ENCODE results near the gene TLR9. TPM values are rescaled to one million over a fixed set of nuclear protein-coding genes. Genes with fewer than 3 reads are reported as not detected.

Gene TLR9
- total RNA-seq, 1 experiment from 2014 or later = not detected

DNA sequence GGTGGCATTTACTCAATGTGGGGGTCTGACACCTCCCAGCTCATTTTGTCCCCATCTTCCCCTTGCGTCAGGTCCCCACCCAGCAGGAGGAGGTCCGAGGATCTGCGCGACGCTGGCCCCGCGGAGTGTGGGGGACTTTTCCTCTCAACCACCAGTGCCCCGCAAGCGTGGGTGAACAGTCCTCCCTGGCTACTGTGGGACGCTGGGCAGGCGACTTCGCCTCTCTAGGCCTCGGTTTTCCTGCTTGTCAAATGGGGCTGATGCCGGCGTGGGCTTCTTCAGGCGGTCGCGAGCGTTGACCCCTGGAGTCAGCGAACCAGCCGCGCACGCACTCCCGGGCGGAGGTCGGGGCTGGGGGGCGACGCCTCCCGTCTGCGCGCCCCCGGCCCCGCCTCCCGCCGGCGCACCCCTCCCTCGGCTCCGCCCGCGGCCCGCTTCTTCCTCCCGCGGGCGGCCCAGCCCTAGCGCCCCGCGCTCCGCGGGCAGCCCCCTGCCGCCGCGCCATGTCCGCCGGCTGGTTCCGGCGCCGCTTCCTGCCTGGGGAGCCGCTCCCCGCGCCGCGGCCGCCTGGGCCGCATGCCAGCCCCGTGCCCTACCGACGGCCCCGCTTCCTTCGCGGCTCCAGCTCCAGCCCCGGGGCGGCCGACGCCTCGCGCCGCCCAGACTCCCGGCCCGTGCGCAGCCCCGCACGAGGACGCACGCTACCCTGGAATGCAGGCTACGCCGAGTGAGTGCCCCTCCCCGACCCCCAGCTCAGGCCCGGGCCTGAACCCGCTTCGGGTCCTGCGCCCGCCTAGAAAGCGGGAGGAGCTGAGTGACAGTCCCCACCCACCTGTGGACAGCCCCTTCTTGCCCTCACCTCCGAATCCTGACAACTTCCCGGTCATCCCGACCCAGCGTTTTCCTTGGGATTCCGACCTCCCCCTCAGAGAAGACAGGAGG is 20.1 kb upstream of the TLR9 start, which contains the start of gene PPM1M:
Gene PPM1M, plus strand, starts transcription at position 438 of the 942 bp plus-strand sequence. Its CDS starts 66 bp downstream, at position 504.
- Histone ChIP-seq H3K4me3 (ENCODE audit: low read depth in 2 of 2, low read length in 2 of 2) (peak within 1 kb of the TSS; percentile 52 to 65), H3K27ac (ENCODE audit: low read length) (peak within 1 kb of the TSS; percentile 65), H3K27me3 (ENCODE audit: control insufficient read depth, insufficient read depth, low read length) (no peaks in the 10 kb centered on the region), H3K4me1 (ENCODE audit: control insufficient read depth, insufficient read depth, low read length) (peaks cover 3% of the 10 kb centered on the region), H3K9me3 (ENCODE audit: control insufficient read depth, insufficient read depth, low read depth, low read length) (no peaks in the 10 kb centered on the region), H3K36me3 (ENCODE audit: control insufficient read depth, insufficient read depth, low read length) (no peaks in the 10 kb centered on the region)
- in situ Hi-C loops (cut with HindIII; ENCODE audit: low pct_unique_long_range_greater_than_20kb, low sequenced_read_pairs) (no loop called here), intact Hi-C loops (cut with micrococcal nuclease; ENCODE audit: unreplicated experiment) (no loop called here)
- ChIA-PET POLR2A (no interaction called here), CTCF (no interaction called here)
- ATAC-seq (peak; percentile 83), DNase-seq (ENCODE audit: low read depth, low spot score) (no peak)
- TF ChIP-seq SIN3A (IDR thresholded peaks at IDR 0.05; ENCODE audit: borderline replicate concordance, insufficient read depth, low read depth, low read length) = peak; percentile 36; the same call in 1 of the 2 replicates
- TF ChIP-seq, protein P1, sequence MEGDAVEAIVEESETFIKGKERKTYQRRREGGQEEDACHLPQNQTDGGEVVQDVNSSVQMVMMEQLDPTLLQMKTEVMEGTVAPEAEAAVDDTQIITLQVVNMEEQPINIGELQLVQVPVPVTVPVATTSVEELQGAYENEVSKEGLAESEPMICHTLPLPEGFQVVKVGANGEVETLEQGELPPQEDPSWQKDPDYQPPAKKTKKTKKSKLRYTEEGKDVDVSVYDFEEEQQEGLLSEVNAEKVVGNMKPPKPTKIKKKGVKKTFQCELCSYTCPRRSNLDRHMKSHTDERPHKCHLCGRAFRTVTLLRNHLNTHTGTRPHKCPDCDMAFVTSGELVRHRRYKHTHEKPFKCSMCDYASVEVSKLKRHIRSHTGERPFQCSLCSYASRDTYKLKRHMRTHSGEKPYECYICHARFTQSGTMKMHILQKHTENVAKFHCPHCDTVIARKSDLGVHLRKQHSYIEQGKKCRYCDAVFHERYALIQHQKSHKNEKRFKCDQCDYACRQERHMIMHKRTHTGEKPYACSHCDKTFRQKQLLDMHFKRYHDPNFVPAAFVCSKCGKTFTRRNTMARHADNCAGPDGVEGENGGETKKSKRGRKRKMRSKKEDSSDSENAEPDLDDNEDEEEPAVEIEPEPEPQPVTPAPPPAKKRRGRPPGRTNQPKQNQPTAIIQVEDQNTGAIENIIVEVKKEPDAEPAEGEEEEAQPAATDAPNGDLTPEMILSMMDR (IDR thresholded peaks at IDR 0.05) = no peak
- no TSS peak for BruUV-seq (replicated peaks)

DNA sequence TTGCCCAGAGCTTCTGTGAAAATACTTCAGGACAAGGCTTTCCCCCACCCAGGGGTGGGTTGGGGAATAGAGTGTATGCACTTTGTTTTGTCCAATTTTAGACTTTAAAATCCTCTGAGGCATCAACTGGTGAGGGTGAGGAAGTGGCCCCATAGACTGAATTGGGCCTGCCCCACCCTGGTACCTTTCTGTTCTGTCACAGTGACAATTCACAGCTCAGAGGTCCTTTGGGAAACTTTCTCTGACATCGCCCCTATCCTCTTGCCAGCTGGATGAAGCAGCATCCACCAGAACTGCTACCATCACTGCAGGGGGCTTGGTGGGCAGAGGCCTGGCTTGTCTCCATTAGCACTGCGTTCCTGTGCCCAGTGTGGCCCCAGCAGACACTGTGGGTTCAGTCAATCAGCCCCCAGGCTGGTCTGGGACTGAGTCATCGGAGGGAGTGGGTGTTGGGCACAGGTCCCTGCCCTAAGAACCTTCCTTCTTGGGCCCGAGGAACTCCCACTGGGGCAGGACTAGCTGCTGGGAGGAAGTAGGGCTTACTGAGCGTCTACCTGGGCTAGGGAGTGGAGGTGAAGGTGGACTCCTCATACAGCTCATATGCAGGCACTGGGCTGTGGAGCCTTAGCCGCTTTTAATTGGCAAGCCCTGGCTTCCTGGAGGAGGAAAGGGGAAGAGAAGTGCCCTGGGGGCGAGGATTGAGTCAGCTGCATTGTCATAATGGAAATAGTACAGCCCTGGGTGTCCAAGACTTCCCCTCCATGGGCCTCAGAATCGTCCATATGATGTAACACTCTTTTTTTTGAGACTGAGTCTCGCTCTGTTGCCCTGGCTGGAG is 18.6 kb upstream of the TLR9 start:
- Histone ChIP-seq H3K4me3 (ENCODE audit: low read depth in 2 of 2, low read length in 2 of 2) (no peak overlapping the region), H3K36me3 (ENCODE audit: control insufficient read depth, insufficient read depth, low read length) (peaks cover 2% of the 10 kb centered on the region; the same call in 1 of the 2 replicates), H3K4me1 (ENCODE audit: control insufficient read depth, insufficient read depth, low read length) (peaks cover 13% of the 10 kb centered on the region), H3K27me3 (ENCODE audit: control insufficient read depth, insufficient read depth, low read length) (no peaks in the 10 kb centered on the region), H3K27ac (ENCODE audit: low read length) (peak overlapping the region; percentile 39; the same call in 1 of the 2 replicates), H3K9me3 (ENCODE audit: control insufficient read depth, insufficient read depth, low read depth, low read length) (no peaks in the 10 kb centered on the region)
- ATAC-seq (no peak), DNase-seq (ENCODE audit: low read depth, low spot score) (no peak)
- TF ChIP-seq POLR2AphosphoS5 (IDR thresholded peaks at IDR 0.05; ENCODE audit: low read depth, low read length) (no peak), SIN3A (IDR thresholded peaks at IDR 0.05; ENCODE audit: borderline replicate concordance, insufficient read depth, low read depth, low read length) (no peak), TCF7L2 (IDR thresholded peaks at IDR 0.05; ENCODE audit: low read depth, low read length) (no peak)
- TF ChIP-seq, protein P1 (IDR thresholded peaks at IDR 0.05) = no peak
- TF ChIP-seq, protein P2, sequence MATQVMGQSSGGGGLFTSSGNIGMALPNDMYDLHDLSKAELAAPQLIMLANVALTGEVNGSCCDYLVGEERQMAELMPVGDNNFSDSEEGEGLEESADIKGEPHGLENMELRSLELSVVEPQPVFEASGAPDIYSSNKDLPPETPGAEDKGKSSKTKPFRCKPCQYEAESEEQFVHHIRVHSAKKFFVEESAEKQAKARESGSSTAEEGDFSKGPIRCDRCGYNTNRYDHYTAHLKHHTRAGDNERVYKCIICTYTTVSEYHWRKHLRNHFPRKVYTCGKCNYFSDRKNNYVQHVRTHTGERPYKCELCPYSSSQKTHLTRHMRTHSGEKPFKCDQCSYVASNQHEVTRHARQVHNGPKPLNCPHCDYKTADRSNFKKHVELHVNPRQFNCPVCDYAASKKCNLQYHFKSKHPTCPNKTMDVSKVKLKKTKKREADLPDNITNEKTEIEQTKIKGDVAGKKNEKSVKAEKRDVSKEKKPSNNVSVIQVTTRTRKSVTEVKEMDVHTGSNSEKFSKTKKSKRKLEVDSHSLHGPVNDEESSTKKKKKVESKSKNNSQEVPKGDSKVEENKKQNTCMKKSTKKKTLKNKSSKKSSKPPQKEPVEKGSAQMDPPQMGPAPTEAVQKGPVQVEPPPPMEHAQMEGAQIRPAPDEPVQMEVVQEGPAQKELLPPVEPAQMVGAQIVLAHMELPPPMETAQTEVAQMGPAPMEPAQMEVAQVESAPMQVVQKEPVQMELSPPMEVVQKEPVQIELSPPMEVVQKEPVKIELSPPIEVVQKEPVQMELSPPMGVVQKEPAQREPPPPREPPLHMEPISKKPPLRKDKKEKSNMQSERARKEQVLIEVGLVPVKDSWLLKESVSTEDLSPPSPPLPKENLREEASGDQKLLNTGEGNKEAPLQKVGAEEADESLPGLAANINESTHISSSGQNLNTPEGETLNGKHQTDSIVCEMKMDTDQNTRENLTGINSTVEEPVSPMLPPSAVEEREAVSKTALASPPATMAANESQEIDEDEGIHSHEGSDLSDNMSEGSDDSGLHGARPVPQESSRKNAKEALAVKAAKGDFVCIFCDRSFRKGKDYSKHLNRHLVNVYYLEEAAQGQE (IDR thresholded peaks at IDR 0.05; ENCODE audit: insufficient read depth in 1 of 2, low read depth in 2 of 2, low read length in 1 of 2) = no peak
- in situ Hi-C loops (cut with HindIII; ENCODE audit: low pct_unique_long_range_greater_than_20kb, low sequenced_read_pairs) (no loop called here), intact Hi-C loops (cut with micrococcal nuclease; ENCODE audit: unreplicated experiment) (no loop called here)
- POLR2A ChIA-PET = no interaction called here
- CTCF ChIA-PET = no interaction called here
- BruUV-seq (replicated peaks) = no TSS peak
